Esophagus muscularis mucosa (tissue), 4 donors: Measurements from ENCODE around the gene MCF2L2.

Experiments
- CTCF ChIP-seq, 3 experiments: fragments of 200-600 bp in 2 of 3; fragments of 450-650 bp in 1 of 3; sonication (generic) in 2 of 3; IDR thresholded peaks; one replicate each; pipeline ENCODE4 v1.5.1; 2017 to 2019; ENCODE audit warnings: antibody characterized with exemption in 3 of 3, mild to moderate bottlenecking in 2 of 3, moderate library complexity in 1 of 3
- EP300 ChIP-seq: sonication (generic); formaldehyde crosslinking; IDR thresholded peaks from one replicate; pipeline ENCODE4 v1.6.1; 2017; ENCODE audit warnings: antibody characterized with exemption
- POLR2A ChIP-seq: fragments of 450-650 bp; IDR thresholded peaks from one replicate; pipeline ENCODE4 v1.6.1; 2017; ENCODE audit warnings: antibody characterized with exemption, moderate library complexity, mild to moderate bottlenecking, low read depth
- POLR2AphosphoS5 ChIP-seq, 2 donors: sonication (generic); formaldehyde crosslinking; IDR thresholded peaks; one replicate each; pipeline ENCODE4 v1.6.1; 2017; ENCODE audit warnings: antibody characterized with exemption in 2 of 2

DNA sequence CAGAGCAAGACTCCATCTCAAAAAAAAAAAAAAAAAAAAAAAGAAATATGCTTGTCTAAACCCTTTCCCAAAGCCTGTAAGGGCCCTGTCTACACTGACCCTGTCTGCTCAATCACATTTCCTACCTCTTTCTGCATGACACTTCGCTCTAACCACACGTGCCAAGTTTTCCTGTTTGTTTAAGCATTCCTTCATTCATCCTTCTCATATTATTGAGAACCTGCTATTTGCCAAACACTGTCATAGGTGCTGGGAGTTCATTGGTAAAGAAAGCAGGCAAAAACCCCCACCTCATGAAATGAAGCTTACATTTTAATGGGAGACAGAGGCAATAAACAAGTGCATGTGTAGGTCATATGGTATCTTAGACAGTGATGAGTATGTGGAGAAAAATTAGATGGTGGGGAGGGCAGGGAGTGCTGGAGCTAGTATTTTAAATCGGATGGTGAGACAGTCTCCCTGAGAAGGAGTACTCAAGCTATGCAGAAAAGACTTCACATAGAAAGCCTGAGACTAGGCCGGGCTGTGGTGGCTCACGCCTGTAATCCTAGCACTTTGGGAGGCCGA, 127.3 kb downstream of the MCF2L2 start:
- no peak for TF ChIP-seq CTCF (IDR thresholded peaks at IDR 0.05)
- no peak for TF ChIP-seq EP300
- no peak for TF ChIP-seq POLR2A
- no peak for TF ChIP-seq POLR2AphosphoS5 (IDR thresholded peaks at IDR 0.05)
